Measurements from ENCODE around the gene WNT2.
"Not testable (repeated sequence)": the region's sequence is repeated elsewhere in the genome, so short reads cannot be mapped to it uniquely, and the experiment has no call there.

Gene WNT2

GRCh38 chr7:117251687-117252086 lies 71.2 kb downstream of the WNT2 start:
- TF ChIP-seq CTCF (IDR thresholded peaks at IDR 0.05; ENCODE audit: low read depth, low read length, missing control alignments), result no peak
- DNase-seq (ENCODE audit: extremely low read depth, low read depth), result no peak
- H3K4me3 ChIP-seq (replicated peaks; ENCODE audit: low read depth, low read length), result no peak overlapping the region

GRCh38 chr7:117250801-117251200 lies 72.1 kb downstream of the WNT2 start:
- TF ChIP-seq CTCF (IDR thresholded peaks at IDR 0.05; ENCODE audit: low read depth, low read length, missing control alignments), result no peak
- DNase-seq (ENCODE audit: extremely low read depth, low read depth), result no peak
- H3K4me3 ChIP-seq (replicated peaks; ENCODE audit: low read depth, low read length), result no peak overlapping the region

GRCh38 chr7:117250245-117250644 lies 72.6 kb downstream of the WNT2 start:
- DNase-seq (ENCODE audit: extremely low read depth, low read depth), result no peak
- TF ChIP-seq CTCF (IDR thresholded peaks at IDR 0.05; ENCODE audit: low read depth, low read length, missing control alignments), result no peak
- H3K4me3 ChIP-seq (replicated peaks; ENCODE audit: low read depth, low read length), result no peak overlapping the region

- no peak for DNase-seq (ENCODE audit: extremely low read depth, low read depth)
- no peak overlapping the region for H3K4me3 ChIP-seq (replicated peaks; ENCODE audit: low read depth, low read length)
- no peak for TF ChIP-seq CTCF (IDR thresholded peaks at IDR 0.05; ENCODE audit: low read depth, low read length, missing control alignments)
Measured at GRCh38 chr7:117249696-117250095, 73.2 kb downstream of the WNT2 start.

GRCh38 chr7:117248829-117249228 lies 74.0 kb downstream of the WNT2 start:
- DNase-seq (ENCODE audit: extremely low read depth, low read depth), result no peak
- no peak overlapping the region for H3K4me3 ChIP-seq (replicated peaks; ENCODE audit: low read depth, low read length)
- TF ChIP-seq CTCF (IDR thresholded peaks at IDR 0.05; ENCODE audit: low read depth, low read length, missing control alignments), result no peak

- no peak for TF ChIP-seq CTCF (IDR thresholded peaks at IDR 0.05; ENCODE audit: low read depth, low read length, missing control alignments)
- DNase-seq (ENCODE audit: extremely low read depth, low read depth), result no peak
- no peak overlapping the region for H3K4me3 ChIP-seq (replicated peaks; ENCODE audit: low read depth, low read length)
Measured at GRCh38 chr7:117247809-117248208, 75.0 kb downstream of the WNT2 start.

- not testable (repeated sequence) for DNase-seq (ENCODE audit: extremely low read depth, low read depth); H3K4me3 ChIP-seq (replicated peaks; ENCODE audit: low read depth, low read length)
Measured at GRCh38 chr7:117245703-117246102, 77.2 kb downstream of the WNT2 start.
